ENCODE data around the gene FKRP.
"Not testable (repeated sequence)": the region's sequence is repeated elsewhere in the genome, so short reads cannot be mapped to it uniquely, and the experiment has no call there.

FKRP gene

GRCh38 chr19:46745521-46746280, at the start of gene FKRP:
TSS of gene FKRP (plus strand) at chr19:46746057. CDS start at chr19:46755451, 9,394 bp downstream.
- DNase-seq = no peak

GRCh38 chr19:46696866-46697203, 49.0 kb upstream of the FKRP start:
- no peak for DNase-seq

GRCh38 chr19:46697204-46697960, 48.5 kb upstream of the FKRP start:
- DNase-seq = no peak

- no peak for DNase-seq
Observed at GRCh38 chr19:46698395-46699321, 47.2 kb upstream of the FKRP start.

- no peak for DNase-seq
Observed at GRCh38 chr19:46700704-46701103, 45.2 kb upstream of the FKRP start.

GRCh38 chr19:46704379-46705076, 41.3 kb upstream of the FKRP start:
- DNase-seq = no peak

- DNase-seq = no peak
Observed at GRCh38 chr19:46710687-46711086, 35.2 kb upstream of the FKRP start.

GRCh38 chr19:46712768-46713338, 33.0 kb upstream of the FKRP start:
- DNase-seq = not testable (repeated sequence)

- DNase-seq = peak; percentile 80
Observed at GRCh38 chr19:46713781-46714443, 31.9 kb upstream of the FKRP start.

GRCh38 chr19:46714444-46715106, 31.3 kb upstream of the FKRP start:
- no peak for DNase-seq

GRCh38 chr19:46715620-46715974, 30.3 kb upstream of the FKRP start:
- no peak for DNase-seq

- DNase-seq = peak; percentile 9
Observed at GRCh38 chr19:46715975-46716671, 29.7 kb upstream of the FKRP start.

- no peak for DNase-seq
Observed at GRCh38 chr19:46716672-46717033, 29.2 kb upstream of the FKRP start.

GRCh38 chr19:46717034-46717715, 28.7 kb upstream of the FKRP start, which contains the start of gene PRKD2:
TSS of gene PRKD2 (minus strand) at chr19:46717114. CDS start at chr19:46716370, 744 bp downstream.
- peak; percentile 46 for DNase-seq

- DNase-seq = no peak
Observed at GRCh38 chr19:46717716-46718143, 28.1 kb upstream of the FKRP start.

- peak; percentile 13 for DNase-seq
Observed at GRCh38 chr19:46718157-46718933, 27.5 kb upstream of the FKRP start.

- no peak for DNase-seq
Observed at GRCh38 chr19:46718934-46719622, 26.8 kb upstream of the FKRP start.

Data from NCI-H510A (cell line).